Measurements from ENCODE around the gene RNF169. TPM values are rescaled to one million over a fixed set of nuclear protein-coding genes. Genes with fewer than 3 reads are reported as not detected.

Gene RNF169
- total RNA-seq, 1 experiment from 2014 or later: 47.0 TPM

- Histone ChIP-seq H3K79me2 (ENCODE audit: low read length) (peaks cover 97% of the 10 kb centered on the region), H3K4me2 (ENCODE audit: low read depth, low read length, poor library complexity, severe bottlenecking) (no peak overlapping the region)
Observed at GRCh38 chr11:74770456-74770855, 21.8 kb downstream of the RNF169 start.

DNA sequence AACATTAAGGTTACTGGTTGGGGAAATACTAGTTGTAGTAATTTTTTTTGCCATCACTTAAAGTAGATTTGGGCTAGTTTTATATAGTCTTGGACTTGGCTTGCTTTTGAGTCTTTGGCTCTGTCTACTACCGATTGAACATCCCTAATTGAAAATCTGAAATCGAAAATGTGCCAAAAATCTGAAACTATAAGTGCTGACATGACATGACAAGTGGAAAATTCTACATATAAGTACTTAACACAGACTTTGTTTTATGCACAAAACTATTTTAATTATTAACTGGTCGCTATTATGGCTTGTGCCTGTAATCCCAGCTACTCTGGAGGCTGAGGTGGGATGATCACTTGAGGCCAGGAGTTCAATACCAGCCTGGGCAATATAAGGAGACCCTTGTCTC lies 22.5 kb downstream of the RNF169 start:
- Histone ChIP-seq H3K27me3 (ENCODE audit: low read length) (no peaks in the 10 kb centered on the region), H4K20me1 (ENCODE audit: insufficient read depth, low read depth, low read length) (no peaks in the 10 kb centered on the region), H3K79me2 (ENCODE audit: low read length) (peaks cover 97% of the 10 kb centered on the region), H2AFZ (ENCODE audit: low read length) (no peak overlapping the region), H3K36me3 (ENCODE audit: insufficient read depth, low read length) (no peaks in the 10 kb centered on the region; the same call in 1 of the 2 replicates), H3K4me2 (ENCODE audit: low read depth, low read length, poor library complexity, severe bottlenecking) (no peak overlapping the region), H3K27ac (ENCODE audit: low read length) (no peak overlapping the region), H3K9me3 (ENCODE audit: low read length) (no peaks in the 10 kb centered on the region), H3K9ac (ENCODE audit: low read length) (no peak overlapping the region), H3K4me1 (ENCODE audit: low read length) (peaks cover 61% of the 10 kb centered on the region), H3K9me2 (replicated peaks; ENCODE audit: insufficient read depth, low read length) (no peaks in the 10 kb centered on the region), H3K4me3 (ENCODE audit: low read length) (no peak overlapping the region)
- DNase-seq: no peak

More at GRCh38 chr11:74770456-74770855, 21.8 kb downstream of the RNF169 start:
- Histone ChIP-seq H3K4me3 (ENCODE audit: low read length) (no peak overlapping the region), H3K27me3 (ENCODE audit: low read length) (no peaks in the 10 kb centered on the region), H3K9me3 (ENCODE audit: low read length) (no peaks in the 10 kb centered on the region), H3K9ac (ENCODE audit: low read length) (no peak overlapping the region), H3K36me3 (ENCODE audit: insufficient read depth, low read length) (no peaks in the 10 kb centered on the region; the same call in 1 of the 2 replicates), H2AFZ (ENCODE audit: low read length) (no peak overlapping the region), H4K20me1 (ENCODE audit: insufficient read depth, low read depth, low read length) (no peaks in the 10 kb centered on the region), H3K9me2 (replicated peaks; ENCODE audit: insufficient read depth, low read length) (no peaks in the 10 kb centered on the region), H3K27ac (ENCODE audit: low read length) (no peak overlapping the region), H3K4me1 (ENCODE audit: low read length) (peaks cover 55% of the 10 kb centered on the region)
- no peak for DNase-seq

GRCh38 chr11:74773476-74773875 lies 24.8 kb downstream of the RNF169 start:
- no peak overlapping the region for H3K9ac ChIP-seq (ENCODE audit: low read length)
- H2AFZ ChIP-seq (ENCODE audit: low read length): no peak overlapping the region
- no peak overlapping the region for H3K4me3 ChIP-seq (ENCODE audit: low read length)
- H3K9me2 ChIP-seq (replicated peaks; ENCODE audit: insufficient read depth, low read length): no peaks in the 10 kb centered on the region
- no peak for DNase-seq
- no peaks in the 10 kb centered on the region; the same call in 1 of the 2 replicates for H3K36me3 ChIP-seq (ENCODE audit: insufficient read depth, low read length)
- no peaks in the 10 kb centered on the region for H3K9me3 ChIP-seq (ENCODE audit: low read length)
- H3K4me2 ChIP-seq (ENCODE audit: low read depth, low read length, poor library complexity, severe bottlenecking): no peak overlapping the region
- H3K4me1 ChIP-seq (ENCODE audit: low read length): peaks cover 54% of the 10 kb centered on the region
- H4K20me1 ChIP-seq (ENCODE audit: insufficient read depth, low read depth, low read length): no peaks in the 10 kb centered on the region
- H3K79me2 ChIP-seq (ENCODE audit: low read length): peaks cover 100% of the 10 kb centered on the region
- no peak overlapping the region for H3K27ac ChIP-seq (ENCODE audit: low read length)
- no peaks in the 10 kb centered on the region for H3K27me3 ChIP-seq (ENCODE audit: low read length)

- H3K4me2 ChIP-seq (ENCODE audit: low read depth, low read length, poor library complexity, severe bottlenecking): no peak overlapping the region
- no peaks in the 10 kb centered on the region; the same call in 1 of the 2 replicates for H3K36me3 ChIP-seq (ENCODE audit: insufficient read depth, low read length)
- H3K27ac ChIP-seq (ENCODE audit: low read length): no peak overlapping the region
- H2AFZ ChIP-seq (ENCODE audit: low read length): no peak overlapping the region
- no peaks in the 10 kb centered on the region for H3K9me3 ChIP-seq (ENCODE audit: low read length)
- H3K4me3 ChIP-seq (ENCODE audit: low read length): no peak overlapping the region
- H3K9ac ChIP-seq (ENCODE audit: low read length): no peak overlapping the region
- peaks cover 61% of the 10 kb centered on the region for H3K4me1 ChIP-seq (ENCODE audit: low read length)
- H3K79me2 ChIP-seq (ENCODE audit: low read length): peaks cover 100% of the 10 kb centered on the region
- H3K9me2 ChIP-seq (replicated peaks; ENCODE audit: insufficient read depth, low read length): no peaks in the 10 kb centered on the region
- H4K20me1 ChIP-seq (ENCODE audit: insufficient read depth, low read depth, low read length): no peaks in the 10 kb centered on the region
- no peaks in the 10 kb centered on the region for H3K27me3 ChIP-seq (ENCODE audit: low read length)
- no peak for DNase-seq
Observed at GRCh38 chr11:74775762-74776161, 27.1 kb downstream of the RNF169 start.

- no peak overlapping the region for H3K9ac ChIP-seq (ENCODE audit: low read length)
- H3K27ac ChIP-seq (ENCODE audit: low read length): no peak overlapping the region
- no peak overlapping the region for H3K4me3 ChIP-seq (ENCODE audit: low read length)
- no peaks in the 10 kb centered on the region for H3K9me3 ChIP-seq (ENCODE audit: low read length)
- H4K20me1 ChIP-seq (ENCODE audit: insufficient read depth, low read depth, low read length): no peaks in the 10 kb centered on the region
- no peak overlapping the region for H2AFZ ChIP-seq (ENCODE audit: low read length)
- no peaks in the 10 kb centered on the region for H3K9me2 ChIP-seq (replicated peaks; ENCODE audit: insufficient read depth, low read length)
- H3K79me2 ChIP-seq (ENCODE audit: low read length): peaks cover 100% of the 10 kb centered on the region
- no peaks in the 10 kb centered on the region; the same call in 1 of the 2 replicates for H3K36me3 ChIP-seq (ENCODE audit: insufficient read depth, low read length)
- no peaks in the 10 kb centered on the region for H3K27me3 ChIP-seq (ENCODE audit: low read length)
- H3K4me2 ChIP-seq (ENCODE audit: low read depth, low read length, poor library complexity, severe bottlenecking): no peak overlapping the region
- peaks cover 69% of the 10 kb centered on the region for H3K4me1 ChIP-seq (ENCODE audit: low read length)
- DNase-seq: no peak
Observed at GRCh38 chr11:74776546-74776945, 27.9 kb downstream of the RNF169 start.

- Histone ChIP-seq H3K9ac (ENCODE audit: low read length) (no peak overlapping the region), H3K9me2 (replicated peaks; ENCODE audit: insufficient read depth, low read length) (no peaks in the 10 kb centered on the region), H3K36me3 (ENCODE audit: insufficient read depth, low read length) (no peaks in the 10 kb centered on the region; the same call in 1 of the 2 replicates), H3K4me2 (ENCODE audit: low read depth, low read length, poor library complexity, severe bottlenecking) (no peak overlapping the region), H3K27ac (ENCODE audit: low read length) (no peak overlapping the region), H4K20me1 (ENCODE audit: insufficient read depth, low read depth, low read length) (no peaks in the 10 kb centered on the region), H2AFZ (ENCODE audit: low read length) (no peak overlapping the region), H3K9me3 (ENCODE audit: low read length) (no peaks in the 10 kb centered on the region), H3K79me2 (ENCODE audit: low read length) (peaks cover 100% of the 10 kb centered on the region), H3K4me3 (ENCODE audit: low read length) (no peak overlapping the region), H3K4me1 (ENCODE audit: low read length) (peaks cover 72% of the 10 kb centered on the region), H3K27me3 (ENCODE audit: low read length) (no peaks in the 10 kb centered on the region)
- no peak for DNase-seq
Observed at GRCh38 chr11:74777038-74777437, 28.4 kb downstream of the RNF169 start.

GRCh38 chr11:74777877-74778276 lies 29.2 kb downstream of the RNF169 start:
- Histone ChIP-seq H3K36me3 (ENCODE audit: insufficient read depth, low read length) (no peaks in the 10 kb centered on the region; the same call in 1 of the 2 replicates), H3K4me1 (ENCODE audit: low read length) (peaks cover 74% of the 10 kb centered on the region), H3K9ac (ENCODE audit: low read length) (no peak overlapping the region), H4K20me1 (ENCODE audit: insufficient read depth, low read depth, low read length) (no peaks in the 10 kb centered on the region), H2AFZ (ENCODE audit: low read length) (no peak overlapping the region), H3K27me3 (ENCODE audit: low read length) (no peaks in the 10 kb centered on the region), H3K9me3 (ENCODE audit: low read length) (no peaks in the 10 kb centered on the region), H3K4me3 (ENCODE audit: low read length) (no peak overlapping the region), H3K4me2 (ENCODE audit: low read depth, low read length, poor library complexity, severe bottlenecking) (no peak overlapping the region), H3K9me2 (replicated peaks; ENCODE audit: insufficient read depth, low read length) (no peaks in the 10 kb centered on the region), H3K27ac (ENCODE audit: low read length) (no peak overlapping the region), H3K79me2 (ENCODE audit: low read length) (peaks cover 99% of the 10 kb centered on the region)
- DNase-seq: no peak

DNA sequence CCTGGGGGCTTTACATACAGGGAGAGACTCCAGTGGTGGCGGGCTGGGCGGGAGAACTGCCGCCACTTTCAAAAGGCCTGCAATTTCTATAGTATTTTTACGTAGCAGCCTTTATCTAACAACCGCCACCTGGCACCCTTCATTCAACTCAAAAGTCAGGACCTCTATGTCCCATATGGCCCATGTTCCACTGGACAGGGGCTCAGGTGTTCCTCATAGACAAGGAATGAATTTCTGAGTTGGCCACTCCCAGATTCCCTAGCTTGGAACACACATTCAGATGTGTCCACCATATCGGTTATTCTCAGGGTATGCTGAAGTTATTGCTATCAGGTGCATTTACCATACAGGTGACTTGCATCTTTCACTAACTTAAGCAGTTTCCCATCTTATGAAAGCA lies 29.9 kb downstream of the RNF169 start:
- Histone ChIP-seq H3K36me3 (ENCODE audit: insufficient read depth, low read length) (no peaks in the 10 kb centered on the region; the same call in 1 of the 2 replicates), H3K4me1 (ENCODE audit: low read length) (peaks cover 74% of the 10 kb centered on the region), H3K79me2 (ENCODE audit: low read length) (peaks cover 99% of the 10 kb centered on the region), H3K9ac (ENCODE audit: low read length) (no peak overlapping the region), H2AFZ (ENCODE audit: low read length) (no peak overlapping the region), H3K4me2 (ENCODE audit: low read depth, low read length, poor library complexity, severe bottlenecking) (no peak overlapping the region), H3K27ac (ENCODE audit: low read length) (no peak overlapping the region), H3K9me3 (ENCODE audit: low read length) (no peaks in the 10 kb centered on the region), H3K9me2 (replicated peaks; ENCODE audit: insufficient read depth, low read length) (no peaks in the 10 kb centered on the region), H4K20me1 (ENCODE audit: insufficient read depth, low read depth, low read length) (no peaks in the 10 kb centered on the region), H3K4me3 (ENCODE audit: low read length) (no peak overlapping the region), H3K27me3 (ENCODE audit: low read length) (no peaks in the 10 kb centered on the region)
- no peak for DNase-seq
